Measurements from ENCODE around the gene PLVAP. TPM values are rescaled to one million over a fixed set of nuclear protein-coding genes. Genes with fewer than 3 reads are reported as not detected.

Gene PLVAP
- total and polyA plus RNA-seq, 9 of the 15 experiments (the other 6 are each of a cell fraction or from before 2014, with no cell fraction given) = 0.09 to 0.84 (median 0.51) TPM; not detected in 4

- TF ChIP-seq CUX1 (CRISPR knock-in tag; IDR thresholded peaks at IDR 0.05) (no peak), VEZF1 (CRISPR knock-in tag; IDR thresholded peaks at IDR 0.05) (peak; percentile 75), CCNT2 (IDR thresholded peaks at IDR 0.05; ENCODE audit: borderline replicate concordance, extremely low read depth, insufficient read length, low read depth, low read length) (no peak), PREB (CRISPR knock-in tag; IDR thresholded peaks at IDR 0.05) (no peak), MNT (conservative IDR thresholded peaks at IDR 0.05) (peak; percentile 27 to 29; a peak in 3 of 4 replicates), ZNF609 (CRISPR knock-in tag; IDR thresholded peaks at IDR 0.05; ENCODE audit: borderline replicate concordance) (no peak), KLF10 (CRISPR knock-in tag; IDR thresholded peaks at IDR 0.05) (no peak), SP1 (CRISPR knock-in tag; IDR thresholded peaks at IDR 0.05) (peak; percentile 100)
These were observed 67.8 kb downstream of the PLVAP start, which contains the start of gene DDA1 (continued) for GRCh38 chr19:17309198-17309964.

Data from K562 (cell line).